Psoas muscle (tissue), 8 donors: Measurements from ENCODE around the gene OSTC. TPM values are rescaled to one million over a fixed set of nuclear protein-coding genes. Genes with fewer than 3 reads are reported as not detected.

Experiments
- ATAC-seq, 4 donors: fragments of 200-7000 bp; cut with Tn5 transposase; one replicate each; pipeline ENCODE4 v1.9.1; 2020; ENCODE audit warnings: moderate library complexity in 3 of 4, mild to moderate bottlenecking in 2 of 4
- DNase-seq, 2 donors: peaks; one replicate each; pipeline ENCODE4 v3.0.0-alpha.2; 2020
- H3K27ac ChIP-seq: fragments of 200-600 bp; one replicate; pipeline ENCODE4 v1.8.0; 2022
- H3K27me3 ChIP-seq, 3 donors: fragments of 200-600 bp in 1 of 3; one replicate each; pipeline versions ENCODE4 v1.6.1 to v1.8.0; 2013 to 2022; ENCODE audit warnings: low read length in 2 of 3, mild to moderate bottlenecking in 2 of 3, moderate library complexity in 1 of 3; ENCODE audit not compliant: insufficient read depth in 3 of 3
- H3K36me3 ChIP-seq, 2 donors: fragments of 200-600 bp in 1 of 2; one replicate each; pipeline versions ENCODE4 v1.6.1 to v1.8.0; 2013 to 2022; ENCODE audit warnings: low read depth in 1 of 2, mild to moderate bottlenecking in 1 of 2, moderate library complexity in 1 of 2; ENCODE audit not compliant: insufficient read depth in 1 of 2
- H3K4me1 ChIP-seq: fragments of 200-600 bp; one replicate; pipeline ENCODE4 v1.8.0; 2022
- H3K4me3 ChIP-seq: fragments of 200-600 bp; one replicate; pipeline ENCODE4 v1.8.0; 2022; ENCODE audit warnings: mild to moderate bottlenecking
- H3K9me3 ChIP-seq: fragments of 200-600 bp; one replicate; pipeline ENCODE4 v1.8.0; 2022
- WGBS, 3 donors: extraction: QIAGEN DNeasy Blood & Tissue Kit; methylation state at CpG; one replicate each; pipeline versions ENCODE4 v1.1.6 to v1.1.7; 2013; 5-methylcytosine and 5-hydroxymethylcytosine counted together
- intact Hi-C, 2 donors: fragments of 100-400 bp; cut with DNase I; formaldehyde crosslinking; loops; one replicate each; pipeline versions ENCODE4 v1.11.0 to v1.14.2; 2022
- polyA plus RNA-seq, 3 donors: library from polyadenylated mRNA; stranded (reverse); fragments of 200-250 nt; gene quantifications; one replicate each; pipeline ENCODE4 v1.2.3, GENCODE V29; 2013
- total RNA-seq, 4 donors: library from RNA; stranded (reverse); fragmentation: NEBNext Ultra II Directional in 2 of 4; extraction: Animal tissue kit (Norgen Biotek cat#: 25700) in 2 of 4; gene quantifications; one replicate each; pipeline versions ENCODE4 v1.2.1 to v1.2.4, GENCODE V29; 2021 to 2023
- TF ChIP-seq, protein P1 (sequence below): fragments of 200-600 bp; IDR thresholded peaks from one replicate; pipeline ENCODE4 v1.8.0; 2022; ENCODE audit warnings: antibody characterized with exemption
- donor health status: healthy with polysubstance abuse.
- donor health status: DM: no; HTN: no; CAD: no; lungs with moderate emphysema.
- donor health status: Bipolar disorder and iron deficiency.
- donor health status: healthy.
- donor health status: DM: yes; HTN: yes; CAD: no.
- donor health status: DM: no; HTN: no; CAD: no.
- donor health status: DM: no; HTN: no; CAD: no.
- donor health status: DM: yes; HTN: yes; CAD: no.

Gene OSTC
- total and polyA plus RNA-seq, 7 donors = 17.6 to 86.3 (median 29.8) TPM

DNA sequence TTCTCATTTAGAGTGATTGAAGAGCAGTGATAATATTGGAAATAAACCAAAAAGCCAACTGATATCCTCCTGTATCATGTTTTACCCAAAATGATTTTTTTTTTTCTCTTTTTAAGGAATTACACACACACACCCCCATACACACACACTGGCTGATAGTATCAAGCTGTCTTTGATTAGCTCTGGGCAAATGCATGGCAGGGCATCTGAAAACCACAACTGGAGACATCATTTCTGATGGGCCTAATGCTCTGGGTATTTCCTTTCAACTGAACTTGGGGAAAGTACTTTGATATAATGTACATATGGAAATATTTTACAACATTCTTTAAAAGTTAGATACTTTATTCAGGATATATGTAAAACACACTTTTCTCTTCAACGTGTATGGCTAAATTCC lies 14.2 kb upstream of the OSTC start:
- no peak for DNase-seq

DNA sequence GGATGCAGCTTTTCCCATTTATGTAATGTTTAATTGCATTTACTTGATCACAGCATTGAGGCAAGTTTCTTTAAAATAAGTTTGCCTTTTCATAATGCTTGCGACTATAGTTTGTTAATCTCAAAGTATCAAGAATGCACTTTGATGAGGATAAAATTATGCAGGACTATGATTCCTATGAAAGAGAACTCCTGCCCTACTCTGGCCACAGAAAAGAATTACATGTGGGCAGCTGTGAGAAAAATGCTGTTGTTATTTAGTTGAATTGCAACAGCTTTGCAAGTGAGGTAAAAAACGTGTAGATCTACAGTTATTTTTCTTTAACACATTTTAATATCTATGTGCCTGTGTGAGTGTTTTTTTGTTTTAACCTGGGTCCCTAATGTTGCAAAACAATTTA lies 12.5 kb upstream of the OSTC start:
- H3K4me1 ChIP-seq = no peaks in the 10 kb centered on the region
- TF ChIP-seq, protein P1, sequence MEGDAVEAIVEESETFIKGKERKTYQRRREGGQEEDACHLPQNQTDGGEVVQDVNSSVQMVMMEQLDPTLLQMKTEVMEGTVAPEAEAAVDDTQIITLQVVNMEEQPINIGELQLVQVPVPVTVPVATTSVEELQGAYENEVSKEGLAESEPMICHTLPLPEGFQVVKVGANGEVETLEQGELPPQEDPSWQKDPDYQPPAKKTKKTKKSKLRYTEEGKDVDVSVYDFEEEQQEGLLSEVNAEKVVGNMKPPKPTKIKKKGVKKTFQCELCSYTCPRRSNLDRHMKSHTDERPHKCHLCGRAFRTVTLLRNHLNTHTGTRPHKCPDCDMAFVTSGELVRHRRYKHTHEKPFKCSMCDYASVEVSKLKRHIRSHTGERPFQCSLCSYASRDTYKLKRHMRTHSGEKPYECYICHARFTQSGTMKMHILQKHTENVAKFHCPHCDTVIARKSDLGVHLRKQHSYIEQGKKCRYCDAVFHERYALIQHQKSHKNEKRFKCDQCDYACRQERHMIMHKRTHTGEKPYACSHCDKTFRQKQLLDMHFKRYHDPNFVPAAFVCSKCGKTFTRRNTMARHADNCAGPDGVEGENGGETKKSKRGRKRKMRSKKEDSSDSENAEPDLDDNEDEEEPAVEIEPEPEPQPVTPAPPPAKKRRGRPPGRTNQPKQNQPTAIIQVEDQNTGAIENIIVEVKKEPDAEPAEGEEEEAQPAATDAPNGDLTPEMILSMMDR = no peak
- no peaks in the 10 kb centered on the region for H3K9me3 ChIP-seq
- DNase-seq = no peak
- peaks cover 5 to 37% of the 10 kb centered on the region in 2 donors for H3K36me3 ChIP-seq
- H3K27ac ChIP-seq = no peak overlapping the region
- intact Hi-C loops = no loop called here
- ATAC-seq = no peak
- no peaks in the 10 kb centered on the region for H3K27me3 ChIP-seq
- H3K4me3 ChIP-seq = no peak overlapping the region
- 61 to 69% (median 62%) methylated on average over 2 of the region's 2 CpGs for WGBS, 3 donors

More for the DNA sequence above, 14.2 kb upstream of the OSTC start:
- no peak overlapping the region for H3K27ac ChIP-seq
- H3K4me1 ChIP-seq = no peaks in the 10 kb centered on the region
- intact Hi-C loops = no loop called here
- no peak overlapping the region for H3K4me3 ChIP-seq
- ATAC-seq = no peak
- 54 to 79% (median 64%) methylated on average over 1 of the region's 1 CpG for WGBS, 3 donors
- no peaks in the 10 kb centered on the region for H3K9me3 ChIP-seq
- H3K36me3 ChIP-seq = peaks cover 10 to 53% of the 10 kb centered on the region in 2 donors
- TF ChIP-seq, protein P1 = no peak
- no peaks in the 10 kb centered on the region for H3K27me3 ChIP-seq

DNA sequence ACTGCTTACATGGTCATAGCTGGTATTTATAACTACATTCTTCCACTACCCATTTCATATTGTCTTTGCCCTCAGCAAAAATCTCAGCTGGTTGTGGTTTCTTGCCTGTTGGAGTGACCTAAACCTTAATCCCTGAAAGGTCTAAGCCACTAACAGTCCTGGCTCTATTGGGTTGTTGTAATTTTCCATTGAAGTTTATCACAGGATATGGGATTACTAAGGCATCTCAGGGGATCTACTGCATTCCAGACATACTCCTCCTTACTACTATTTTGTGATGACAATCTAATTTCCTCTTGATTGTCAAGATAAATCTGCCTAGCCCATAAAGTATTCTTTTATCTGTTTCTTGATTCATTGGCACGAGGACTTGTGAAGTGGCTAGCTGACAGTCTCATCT lies 6.2 kb upstream of the OSTC start:
- H3K9me3 ChIP-seq = no peaks in the 10 kb centered on the region
- H3K36me3 ChIP-seq = no peaks in the 10 kb centered on the region
- TF ChIP-seq, protein P1 = no peak
- H3K4me1 ChIP-seq = no peaks in the 10 kb centered on the region
- no peak overlapping the region for H3K4me3 ChIP-seq
- no peak overlapping the region for H3K27ac ChIP-seq
- DNase-seq (no peak), ATAC-seq (no peak)
- WGBS, 3 donors = 62 to 82% (median 74%) methylated on average over 1 of the region's 1 CpG
- intact Hi-C loops = no loop called here
- no peaks in the 10 kb centered on the region for H3K27me3 ChIP-seq

DNA sequence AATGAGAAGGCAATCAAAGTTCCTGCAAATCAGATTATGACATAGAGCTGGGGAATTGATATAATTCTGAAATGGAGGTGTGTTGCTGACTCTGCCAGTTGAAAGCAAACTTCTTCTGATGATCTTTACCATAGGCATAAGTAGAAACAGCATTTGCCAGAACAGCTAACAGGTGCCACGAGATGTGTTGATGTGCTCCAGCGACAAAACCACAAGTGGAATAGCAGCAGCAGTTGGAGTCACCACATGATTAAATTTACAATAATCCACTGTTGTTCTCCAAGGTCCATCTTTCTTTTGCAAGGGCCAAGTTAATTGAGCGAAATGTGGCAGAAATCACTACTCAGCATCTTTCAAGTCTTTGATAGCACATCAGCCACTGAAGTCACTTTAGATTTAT lies 3.7 kb upstream of the OSTC start:
- WGBS, 3 donors = 81 to 86% (median 86%) methylated on average over 3 of the region's 3 CpGs

DNA sequence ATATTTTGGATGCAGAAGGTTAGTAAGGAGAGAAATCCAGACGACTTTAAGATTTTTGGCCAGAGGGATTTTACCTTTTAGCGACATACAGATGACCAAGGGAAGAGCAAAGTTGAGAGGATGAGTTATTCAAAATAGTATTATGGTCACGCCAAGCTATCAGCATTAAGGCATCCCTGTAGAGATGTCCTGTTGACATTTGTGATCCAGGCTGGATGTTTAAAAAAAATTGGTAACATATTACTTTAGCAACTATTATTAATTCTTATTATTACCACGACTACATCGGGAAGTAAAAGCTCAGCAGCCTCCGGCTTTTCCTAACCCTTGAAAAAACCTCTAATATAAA lies 562 bp upstream of the OSTC start:
- H3K27me3 ChIP-seq = no peaks in the 10 kb centered on the region
- intact Hi-C loops = loop anchor here in 1 of 2 donors (1.0 kb wide), 1 partner anchor 30 kb away; the partner anchor contains the start of gene RPL34
- H3K4me3 ChIP-seq = peak overlapping the region; percentile 99
- no peaks in the 10 kb centered on the region for H3K36me3 ChIP-seq
- DNase-seq (no peak), ATAC-seq (peak in 1 of 4 donors; percentile 3)
- H3K27ac ChIP-seq = peak overlapping the region; percentile 93
- no peaks in the 10 kb centered on the region for H3K9me3 ChIP-seq
- TF ChIP-seq, protein P1 = no peak
- peaks cover 12% of the 10 kb centered on the region for H3K4me1 ChIP-seq
- WGBS, 3 donors = 0 to 1% (median 1%) methylated on average over 6 of the region's 6 CpGs

More for the DNA sequence above, 3.7 kb upstream of the OSTC start:
- Histone ChIP-seq H3K9me3 (no peaks in the 10 kb centered on the region), H3K36me3 (no peaks in the 10 kb centered on the region), H3K4me3 (no peak overlapping the region), H3K27me3 (no peaks in the 10 kb centered on the region), H3K27ac (no peak overlapping the region), H3K4me1 (peaks cover 7% of the 10 kb centered on the region)
- ATAC-seq (no peak), DNase-seq (no peak)
- TF ChIP-seq, protein P1 = no peak
- intact Hi-C loops = no loop called here
